ENCODE results near the gene KMO. TPM values are rescaled to one million over a fixed set of nuclear protein-coding genes. Genes with fewer than 3 reads are reported as not detected.

KMO gene
- total RNA-seq, 4 donors from 2014 or later = 0.28 to 22.9 (median 4.5) TPM

GRCh38 chr1:241603731-241604245 is 71.6 kb downstream of the KMO start:
- intact Hi-C loops (cut with DNase I; ENCODE audit: low total_unique reads) = no loop called here
- no peak overlapping the region for H3K4me3 ChIP-seq
- no peaks in the 10 kb centered on the region for H3K9me3 ChIP-seq
- TF ChIP-seq POLR2A (IDR thresholded peaks at IDR 0.05) = no peak
- no peak for TF ChIP-seq CTCF (IDR thresholded peaks at IDR 0.05)
- no peak overlapping the region for H3K27ac ChIP-seq
- no peaks in the 10 kb centered on the region for H3K4me1 ChIP-seq
- H3K27me3 ChIP-seq = no peaks in the 10 kb centered on the region
- no peaks in the 10 kb centered on the region for H3K36me3 ChIP-seq
- no peak for DNase-seq

- no peak for DNase-seq
- no peaks in the 10 kb centered on the region for H3K27me3 ChIP-seq
- intact Hi-C loops (cut with DNase I; ENCODE audit: low total_unique reads) = no loop called here
- no peaks in the 10 kb centered on the region for H3K4me1 ChIP-seq
- no peaks in the 10 kb centered on the region for H3K36me3 ChIP-seq
- H3K9me3 ChIP-seq = no peaks in the 10 kb centered on the region
- H3K4me3 ChIP-seq = no peak overlapping the region
- TF ChIP-seq CTCF (IDR thresholded peaks at IDR 0.05) = no peak
- no peak for TF ChIP-seq POLR2A (IDR thresholded peaks at IDR 0.05)
- H3K27ac ChIP-seq = no peak overlapping the region
These were observed 73.1 kb downstream of the KMO start for GRCh38 chr1:241605146-241605805.

- no peak overlapping the region for H3K27ac ChIP-seq
- no peak overlapping the region for H3K4me3 ChIP-seq
- no peaks in the 10 kb centered on the region for H3K27me3 ChIP-seq
- TF ChIP-seq POLR2A (IDR thresholded peaks at IDR 0.05) = no peak
- no peaks in the 10 kb centered on the region for H3K36me3 ChIP-seq
- intact Hi-C loops (cut with DNase I; ENCODE audit: low total_unique reads) = no loop called here
- no peak for DNase-seq
- H3K4me1 ChIP-seq = no peaks in the 10 kb centered on the region
- H3K9me3 ChIP-seq = no peaks in the 10 kb centered on the region
These were observed 74.4 kb downstream of the KMO start for GRCh38 chr1:241606544-241606943.

- no peak for DNase-seq
- no peaks in the 10 kb centered on the region for H3K36me3 ChIP-seq
- no peaks in the 10 kb centered on the region for H3K27me3 ChIP-seq
- no peak overlapping the region for H3K27ac ChIP-seq
- no peak overlapping the region for H3K4me3 ChIP-seq
- intact Hi-C loops (cut with DNase I; ENCODE audit: low total_unique reads) = no loop called here
- H3K4me1 ChIP-seq = no peaks in the 10 kb centered on the region
- TF ChIP-seq POLR2A (IDR thresholded peaks at IDR 0.05) = no peak
- TF ChIP-seq CTCF (IDR thresholded peaks at IDR 0.05) = no peak
- H3K9me3 ChIP-seq = no peaks in the 10 kb centered on the region
These were observed 75.3 kb downstream of the KMO start for GRCh38 chr1:241607497-241607896.

- no peak for DNase-seq
- H3K4me1 ChIP-seq = no peaks in the 10 kb centered on the region
- no peaks in the 10 kb centered on the region for H3K36me3 ChIP-seq
- H3K27me3 ChIP-seq = no peaks in the 10 kb centered on the region
- no peak overlapping the region for H3K27ac ChIP-seq
- intact Hi-C loops (cut with DNase I; ENCODE audit: low total_unique reads) = no loop called here
- no peak overlapping the region for H3K4me3 ChIP-seq
- no peaks in the 10 kb centered on the region for H3K9me3 ChIP-seq
- TF ChIP-seq CTCF (IDR thresholded peaks at IDR 0.05) = no peak
- TF ChIP-seq POLR2A (IDR thresholded peaks at IDR 0.05) = no peak
These were observed 76.3 kb downstream of the KMO start for GRCh38 chr1:241608379-241609033.

All from uterus (tissue), 4 donors.